Calu3 (cell line): ENCODE results near the gene NR1D1. TPM values are rescaled to one million over a fixed set of nuclear protein-coding genes. Genes with fewer than 3 reads are reported as not detected.

Experiments used
- BruUV-seq: library from RNA; stranded (reverse); fragments of 400-500 nt; replicated peaks from 2 replicates; lab custom pipeline; 2021; lab: Mats Ljungman, UMichigan
- CTCF ChIA-PET: fragments of 300-600 bp; sonication (Branson Sonifier 250); formaldehyde crosslinking; loops from one replicate; lab custom pipeline; 2022; ENCODE audit warnings: antibody characterized with exemption; lab: Charles Lee
- DNase-seq: peaks from one replicate; pipeline ENCODE4 v3.0.0; 2022
- H3K27ac Mint-ChIP-seq: one replicate; pipeline ENCODE4 v1.8.0; 2022; ENCODE audit warnings: mixed read lengths; ENCODE audit not compliant: unreplicated experiment
- H3K27me3 Mint-ChIP-seq: one replicate; pipeline ENCODE4 v1.8.0; 2022; ENCODE audit warnings: mixed read lengths; ENCODE audit not compliant: unreplicated experiment
- H3K36me3 Mint-ChIP-seq: one replicate; pipeline ENCODE4 v1.8.0; 2022; ENCODE audit warnings: mild to moderate bottlenecking, moderate library complexity, mixed read lengths; ENCODE audit not compliant: insufficient read depth, unreplicated experiment
- H3K4me1 Mint-ChIP-seq: one replicate; pipeline ENCODE4 v1.8.0; 2022; ENCODE audit warnings: mild to moderate bottlenecking, low read depth, mixed read lengths; ENCODE audit not compliant: unreplicated experiment
- H3K4me3 Mint-ChIP-seq: one replicate; pipeline ENCODE4 v1.8.0; 2022; ENCODE audit warnings: mild to moderate bottlenecking, low read depth, moderate library complexity, mixed read lengths; ENCODE audit not compliant: unreplicated experiment
- H3K9me3 Mint-ChIP-seq: one replicate; pipeline ENCODE4 v1.8.0; 2022; ENCODE audit warnings: low read depth, mixed read lengths; ENCODE audit not compliant: unreplicated experiment
- CTCF ChIP-seq: fragments of 200-600 bp; IDR thresholded peaks from one replicate; pipeline ENCODE4 v1.8.0; 2022; ENCODE audit warnings: antibody characterized with exemption; ENCODE audit not compliant: unreplicated experiment
- intact Hi-C: fragments of 100-400 bp; cut with micrococcal nuclease; formaldehyde crosslinking; loops from one replicate; pipeline ENCODE4 v1.10.0; 2022; ENCODE audit not compliant: unreplicated experiment
- total RNA-seq: library from RNA; stranded (reverse); gene quantifications from 2 replicates; pipeline ENCODE4 v1.2.3, GENCODE V29; 2022

The NR1D1 gene
- total RNA-seq, 1 experiment from 2014 or later, result 36.4 TPM

- Mint-ChIP-seq H3K4me1 (peaks cover 94% of the 10 kb centered on the region), H3K27ac (peak overlapping the region; percentile 23), H3K27me3 (no peaks in the 10 kb centered on the region), H3K9me3 (no peaks in the 10 kb centered on the region), H3K36me3 (peaks cover 56% of the 10 kb centered on the region), H3K4me3 (peak overlapping the region; percentile 63)
- intact Hi-C loops, result loop anchor here (2.0 kb wide), 1 partner anchor 43 kb away; no protein-coding TSS in a partner anchor
- CTCF ChIA-PET, result interaction anchor here (0.5 to 37.1 kb wide), 20 partner anchors 10 to 982 kb away, joined by 3 to 1006 read pairs (median 7); partner anchors contain the start of genes CSF3, MED24, MSL1 and NR1D1
- TF ChIP-seq CTCF, result no peak
- DNase-seq, result peak; percentile 85
- no TSS peak for BruUV-seq
Measured at GRCh38 chr17:40069751-40070708, 30.4 kb downstream of the NR1D1 start.

GRCh38 chr17:40068917-40069750, 31.3 kb downstream of the NR1D1 start:
- Mint-ChIP-seq H3K27me3 (no peaks in the 10 kb centered on the region), H3K9me3 (no peaks in the 10 kb centered on the region), H3K27ac (no peak overlapping the region), H3K36me3 (peaks cover 59% of the 10 kb centered on the region), H3K4me3 (peak overlapping the region; percentile 63), H3K4me1 (peaks cover 94% of the 10 kb centered on the region)
- CTCF ChIA-PET, result interaction anchor here (0.5 to 37.1 kb wide), 17 partner anchors 9 to 982 kb away, joined by 3 to 1006 read pairs (median 6); partner anchors contain the start of genes CSF3, MED24, MSL1 and NR1D1
- no TSS peak for BruUV-seq
- no peak for TF ChIP-seq CTCF
- peak; percentile 71 for DNase-seq
- intact Hi-C loops, result no loop called here

- Mint-ChIP-seq H3K36me3 (peaks cover 62% of the 10 kb centered on the region), H3K4me3 (peak overlapping the region; percentile 63), H3K9me3 (no peaks in the 10 kb centered on the region), H3K27me3 (no peaks in the 10 kb centered on the region), H3K4me1 (peaks cover 94% of the 10 kb centered on the region), H3K27ac (no peak overlapping the region)
- CTCF ChIA-PET, result interaction anchor here (1.1 to 37.1 kb wide), 10 partner anchors 9 to 381 kb away, joined by 3 to 1006 read pairs (median 10); partner anchors contain the start of genes CSF3, MED24, MSL1 and NR1D1
- intact Hi-C loops, result no loop called here
- no TSS peak for BruUV-seq
- no peak for DNase-seq
- no peak for TF ChIP-seq CTCF
Measured at GRCh38 chr17:40068584-40068916, 31.8 kb downstream of the NR1D1 start.

GRCh38 chr17:40068129-40068581, 32.2 kb downstream of the NR1D1 start:
- intact Hi-C loops, result no loop called here
- no peak overlapping the region for H3K4me3 Mint-ChIP-seq

More at GRCh38 chr17:40068129-40068581, 32.2 kb downstream of the NR1D1 start:
- no peak for TF ChIP-seq CTCF
- no peak overlapping the region for H3K27ac Mint-ChIP-seq
- peaks cover 64% of the 10 kb centered on the region for H3K36me3 Mint-ChIP-seq
- no peaks in the 10 kb centered on the region for H3K9me3 Mint-ChIP-seq
- CTCF ChIA-PET, result interaction anchor here (0.7 to 37.1 kb wide), 11 partner anchors 8 to 380 kb away, joined by 3 to 1006 read pairs (median 11); partner anchors contain the start of genes CSF3, MED24, NR1D1 and PGAP3
- no TSS peak for BruUV-seq
- DNase-seq, result no peak
- H3K4me1 Mint-ChIP-seq, result peaks cover 93% of the 10 kb centered on the region
- no peaks in the 10 kb centered on the region for H3K27me3 Mint-ChIP-seq
